Stimulated activated CD8-positive, alpha-beta memory T cell treated with anti-CD3 and anti-CD28 coated beads, Interleukin-4, amount 100 ng/mL, for 1 hour (primary cell): Measurements from ENCODE around the gene MORC3.

Experiments used
- DNase-seq, 2 donors: peaks; one replicate each; pipeline ENCODE4 v3.0.0-alpha.2; 2020; ENCODE audit warnings: low read depth in 2 of 2, low spot score in 1 of 2

Gene MORC3

GRCh38 chr21:36420571-36421339, 100.8 kb downstream of the MORC3 start:
- DNase-seq: no peak

DNA sequence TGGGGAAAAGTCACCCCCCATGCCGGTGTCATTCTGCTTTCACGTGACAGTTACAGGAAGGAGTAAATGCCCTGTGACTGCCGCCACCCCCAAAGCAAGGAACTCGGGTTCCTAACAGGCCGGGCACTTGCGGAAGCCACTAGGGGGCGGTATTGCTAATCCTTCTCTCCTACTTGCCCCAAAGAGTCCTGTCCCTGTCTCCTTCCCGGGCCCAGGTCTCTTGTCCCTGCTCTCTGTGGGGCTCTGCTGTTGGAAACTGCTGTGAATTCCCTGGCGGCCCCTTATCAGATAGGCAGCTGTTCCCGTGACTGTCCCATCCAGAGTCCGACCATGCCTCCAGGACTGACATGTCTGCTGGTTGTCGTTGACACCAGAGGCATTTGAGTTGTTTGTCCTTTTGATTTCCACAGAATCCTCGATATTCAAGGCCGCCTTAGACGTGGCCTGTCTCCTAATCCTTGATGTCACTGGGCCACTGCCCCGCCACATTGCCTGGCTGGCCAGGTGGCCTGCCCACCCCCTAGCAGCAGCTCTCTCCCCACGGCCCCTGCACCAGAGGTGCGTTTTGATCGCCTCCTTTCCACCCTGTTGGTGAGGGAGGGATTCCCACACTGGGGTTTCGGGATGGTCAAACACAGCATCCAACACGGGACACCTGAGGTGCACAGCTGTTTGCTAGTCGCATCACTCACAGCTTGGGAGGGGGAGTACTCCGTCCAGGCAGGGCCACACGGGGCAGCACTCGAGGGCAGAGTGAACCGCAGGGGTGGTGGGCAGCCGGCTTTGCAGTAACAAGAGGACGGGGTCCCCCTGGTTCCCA, 102.5 kb downstream of the MORC3 start:
- DNase-seq: no peak

DNA sequence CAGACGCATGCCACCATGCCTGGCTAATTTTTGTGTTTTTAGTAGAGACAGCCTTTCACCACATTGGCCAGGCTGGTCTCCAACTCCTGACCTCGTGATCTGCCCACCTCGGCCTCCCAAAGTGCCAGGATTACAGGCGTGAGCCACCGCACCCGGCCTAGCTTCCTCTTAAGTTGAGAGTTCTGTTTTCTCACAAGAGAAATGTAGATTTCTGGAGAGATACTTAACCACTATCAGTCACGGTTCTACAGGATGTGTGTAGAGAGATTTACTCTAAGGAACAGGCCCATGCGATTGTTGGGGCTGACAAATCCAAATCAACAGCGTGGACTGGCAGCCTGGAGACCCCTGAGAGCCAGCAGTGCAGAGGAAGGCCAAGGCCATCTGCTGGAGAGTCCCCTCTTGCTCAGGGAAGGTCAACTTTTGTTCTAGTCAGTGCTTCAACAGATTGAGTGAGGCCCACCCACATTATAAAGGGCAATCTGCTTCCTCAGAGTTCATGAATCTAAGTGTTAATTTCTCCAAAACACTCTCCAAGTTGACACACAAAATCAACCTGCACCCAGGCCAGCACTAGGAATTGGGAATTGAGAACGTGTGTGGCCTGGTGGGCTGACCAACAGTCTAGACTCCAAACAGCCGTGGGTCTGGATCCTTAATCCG, 103.9 kb downstream of the MORC3 start:
- no peak for DNase-seq

- DNase-seq: no peak
Measured at GRCh38 chr21:36424592-36424991, 104.6 kb downstream of the MORC3 start.

GRCh38 chr21:36425286-36425685, 105.3 kb downstream of the MORC3 start:
- no peak for DNase-seq
